ENCODE measurements around the gene RBM20. TPM values are rescaled to one million over a fixed set of nuclear protein-coding genes. Genes with fewer than 3 reads are reported as not detected.
A peak's percentile ranks its signal among the peaks of the same experiment; 100 is the strongest.
"Not testable (repeated sequence)": the region's sequence is repeated elsewhere in the genome, so short reads cannot be mapped to it uniquely, and the experiment has no call there.

RBM20 gene
- not detected for total RNA-seq

DNA sequence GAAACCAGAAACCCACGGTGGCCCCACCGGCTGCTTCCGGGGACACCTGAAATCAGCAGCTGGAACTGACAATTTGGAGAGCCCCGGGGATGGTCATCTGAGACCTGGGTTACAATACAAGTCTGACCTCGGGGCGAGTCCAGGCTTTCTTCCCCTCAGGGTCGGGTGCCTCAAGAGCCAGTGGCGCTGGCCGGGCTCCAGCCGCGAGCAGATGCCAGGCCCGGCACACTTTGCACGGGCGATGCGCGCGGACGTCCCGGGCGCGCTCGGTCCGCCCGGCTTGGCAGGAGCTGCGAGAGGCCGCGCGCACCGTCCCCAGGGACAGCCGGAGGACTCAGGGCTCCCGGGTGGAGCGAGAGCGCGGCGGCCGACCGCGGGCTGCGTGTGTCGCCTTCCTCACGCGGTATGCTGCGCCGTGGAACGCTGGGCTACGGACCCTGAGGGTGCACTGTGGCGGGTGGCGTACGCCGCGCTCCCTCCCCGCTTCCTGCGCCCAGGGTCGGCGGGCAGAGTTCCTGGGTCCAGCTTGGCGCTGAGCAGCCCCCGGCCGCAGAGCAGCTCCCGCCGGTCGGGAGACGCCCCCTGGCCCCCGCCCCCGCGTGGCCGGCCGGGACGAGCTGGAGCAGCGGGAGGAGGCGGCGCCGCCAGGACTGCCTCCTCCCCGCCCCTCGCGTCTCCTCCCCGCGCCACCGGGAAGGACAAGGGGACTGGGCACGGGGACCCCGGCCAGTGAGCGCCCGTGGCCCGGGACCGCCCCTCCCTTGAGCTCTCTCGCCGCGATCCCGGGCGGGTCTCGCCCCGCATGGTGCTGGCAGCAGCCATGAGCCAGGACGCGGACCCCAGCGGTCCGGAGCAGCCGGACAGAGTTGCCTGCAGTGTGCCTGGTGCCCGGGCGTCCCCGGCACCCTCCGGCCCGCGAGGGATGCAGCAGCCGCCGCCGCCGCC, at the start of gene RBM20:
TSS of gene RBM20 (plus strand) at position 684 of the 945 bp plus-strand sequence. CDS start at position 803, 119 bp downstream.
- Mint-ChIP-seq H3K27me3 (peaks cover 72% of the 10 kb centered on the region), H3K4me1 (peaks cover 30% of the 10 kb centered on the region), H3K36me3 (ENCODE audit: low read depth) (no peaks in the 10 kb centered on the region), H3K9me3 (no peaks in the 10 kb centered on the region), H3K4me3 (peak within 1 kb of the TSS; percentile 70), H3K27ac (no peak within 1 kb of the TSS)
- ChIA-PET POLR2A (no interaction called here), CTCF (interaction anchor here (1.1 to 1.5 kb wide), 3 partner anchors 13 to 37 kb away, joined by 3 to 6 read pairs (median 3); no protein-coding TSS in a partner anchor)
- peak; percentile 16 for DNase-seq

DNA sequence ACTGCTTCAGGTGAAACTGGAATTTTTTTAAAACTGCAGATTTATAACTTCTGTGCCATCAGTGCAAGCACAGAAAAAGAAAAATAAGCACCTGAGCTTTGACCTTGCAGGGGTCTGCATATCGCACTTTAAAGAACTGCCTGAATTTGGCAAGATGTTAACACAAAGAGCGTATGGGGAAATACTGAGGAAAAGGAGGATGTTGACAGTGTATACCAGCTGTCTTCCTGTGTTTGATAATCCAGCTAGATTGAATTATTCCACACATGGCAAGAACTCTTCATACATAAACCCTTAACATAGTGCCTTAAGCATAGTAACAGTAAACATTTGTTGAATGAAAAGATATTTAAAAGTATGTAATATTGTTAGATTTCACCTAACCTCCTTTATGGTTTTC, 46.7 kb upstream of the RBM20 start:
- Mint-ChIP-seq H3K27ac (no peak overlapping the region), H3K9me3 (no peaks in the 10 kb centered on the region), H3K4me1 (no peaks in the 10 kb centered on the region), H3K4me3 (no peak overlapping the region), H3K36me3 (ENCODE audit: low read depth) (peaks cover 52% of the 10 kb centered on the region), H3K27me3 (no peaks in the 10 kb centered on the region)
- ChIA-PET CTCF (interaction anchor here (0.7 to 1.2 kb wide), 2 partner anchors 11 to 14 kb away, joined by 3 read pairs; no protein-coding TSS in a partner anchor), POLR2A (no interaction called here)
- DNase-seq, result no peak

DNA sequence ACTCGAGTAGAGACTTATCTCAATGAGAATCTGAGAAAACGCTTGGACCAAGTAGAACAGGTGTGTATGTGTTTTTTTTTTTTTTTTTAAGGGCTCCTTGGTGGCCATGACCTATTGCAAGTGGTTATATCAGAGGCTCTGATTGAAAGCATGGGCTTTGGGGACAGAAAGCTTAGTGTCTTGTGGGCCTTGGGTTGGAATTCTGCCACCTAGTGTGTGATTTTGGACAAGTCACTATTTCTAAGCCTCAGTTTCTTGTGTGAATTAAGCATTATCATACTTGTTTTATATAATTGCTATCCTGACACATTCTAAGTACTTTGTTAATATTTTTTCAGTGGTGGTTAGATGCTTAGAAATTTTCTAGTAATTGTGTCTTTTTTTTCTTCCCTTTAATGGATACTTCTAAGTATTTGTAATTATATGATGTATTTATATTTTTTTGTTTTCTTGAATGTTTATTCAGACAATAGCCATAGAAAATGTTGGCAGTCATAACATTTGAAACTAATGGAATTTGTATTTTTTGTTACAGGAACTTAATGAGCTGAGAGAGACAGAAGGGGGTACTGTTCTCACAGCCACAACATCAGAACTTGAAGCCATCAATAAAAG, 43.5 kb upstream of the RBM20 start:
- ChIA-PET POLR2A (no interaction called here), CTCF (interaction anchor here (0.6 to 2.5 kb wide), 9 partner anchors 10 to 504 kb away, joined by 3 to 6 read pairs (median 4); partner anchors contain the start of gene SMNDC1)
- Mint-ChIP-seq H3K4me1 (no peaks in the 10 kb centered on the region), H3K27ac (no peak overlapping the region), H3K27me3 (no peaks in the 10 kb centered on the region), H3K36me3 (ENCODE audit: low read depth) (peaks cover 54% of the 10 kb centered on the region), H3K9me3 (no peaks in the 10 kb centered on the region), H3K4me3 (no peak overlapping the region)
- peak; percentile 61 for DNase-seq

DNA sequence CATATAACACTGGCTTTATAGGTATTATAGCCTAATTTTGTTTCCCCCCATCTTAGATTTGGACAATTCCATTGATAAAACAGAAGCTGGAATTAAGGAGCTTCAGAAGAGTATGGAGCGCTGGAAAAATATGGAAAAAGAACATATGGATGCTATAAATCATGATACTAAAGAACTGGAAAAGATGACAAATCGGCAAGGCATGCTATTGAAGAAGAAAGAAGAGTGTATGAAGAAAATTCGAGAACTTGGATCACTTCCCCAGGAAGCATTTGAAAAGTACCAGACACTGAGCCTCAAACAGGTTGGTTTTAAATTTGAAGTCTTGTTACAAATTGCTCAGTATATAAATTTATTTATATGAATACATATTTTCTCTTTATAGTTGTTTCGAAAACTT, 42.6 kb upstream of the RBM20 start:
- Mint-ChIP-seq H3K4me1 (no peaks in the 10 kb centered on the region), H3K27ac (no peak overlapping the region), H3K9me3 (no peaks in the 10 kb centered on the region), H3K4me3 (no peak overlapping the region), H3K36me3 (ENCODE audit: low read depth) (peaks cover 54% of the 10 kb centered on the region), H3K27me3 (no peaks in the 10 kb centered on the region)
- DNase-seq, result no peak
- ChIA-PET POLR2A (no interaction called here), CTCF (interaction anchor here (1.0 to 2.5 kb wide), 3 partner anchors 9 to 295 kb away, joined by 3 to 5 read pairs (median 3); no protein-coding TSS in a partner anchor)

DNA sequence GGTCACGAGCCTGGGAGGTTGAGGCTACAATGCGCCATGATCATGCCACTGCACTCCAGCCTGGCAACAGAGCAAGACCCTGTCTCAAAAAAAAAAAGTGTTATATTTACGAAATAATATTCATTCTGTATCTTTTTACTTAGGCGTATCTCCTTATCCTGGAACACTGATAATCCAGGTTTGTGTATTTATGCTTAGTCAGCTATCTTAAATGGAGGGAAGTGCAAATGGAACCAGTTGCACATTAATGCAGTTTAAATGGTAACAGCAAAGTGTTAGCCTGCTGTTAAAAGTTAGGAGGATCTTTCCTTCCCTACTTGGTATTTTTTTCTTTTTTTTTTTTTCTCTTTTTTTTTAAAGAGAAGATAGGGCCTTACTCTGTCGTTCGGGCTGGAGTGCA, 36.0 kb upstream of the RBM20 start:
- Mint-ChIP-seq H3K27ac (no peak overlapping the region), H3K27me3 (no peaks in the 10 kb centered on the region)
- POLR2A ChIA-PET, result interaction anchor here (0.6 kb wide), 1 partner anchor 28 kb away, joined by 4 read pairs; no protein-coding TSS in a partner anchor

DNA sequence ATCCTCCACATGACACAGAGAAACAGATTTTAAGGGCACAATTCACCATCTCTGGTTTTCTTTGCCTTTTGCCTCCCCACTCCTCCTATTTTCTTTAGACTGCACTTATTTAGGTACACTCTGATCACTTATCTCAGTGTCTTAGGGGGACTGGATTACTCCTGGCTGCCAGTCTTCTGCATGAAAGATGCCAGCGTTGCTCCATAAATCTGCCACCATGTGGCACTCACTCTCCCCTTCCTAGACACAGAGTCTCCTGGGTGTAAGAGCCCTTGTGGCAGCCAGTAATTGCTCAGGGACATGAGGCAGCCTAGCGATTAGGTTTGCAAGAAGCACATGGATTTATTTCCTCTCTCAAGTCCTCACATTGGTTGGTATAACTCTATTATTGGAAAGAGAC, 34.5 kb upstream of the RBM20 start:
- H3K27me3 Mint-ChIP-seq, result no peaks in the 10 kb centered on the region
- H3K4me3 Mint-ChIP-seq, result no peak overlapping the region
- no peaks in the 10 kb centered on the region for H3K9me3 Mint-ChIP-seq
- no peak for DNase-seq
- CTCF ChIA-PET, result no interaction called here
- POLR2A ChIA-PET, result no interaction called here
- H3K36me3 Mint-ChIP-seq (ENCODE audit: low read depth), result peaks cover 12% of the 10 kb centered on the region
- H3K27ac Mint-ChIP-seq, result peak overlapping the region; percentile 50
- H3K4me1 Mint-ChIP-seq, result peaks cover 24% of the 10 kb centered on the region

More for the DNA sequence above, 36.0 kb upstream of the RBM20 start:
- H3K36me3 Mint-ChIP-seq (ENCODE audit: low read depth), result peaks cover 21% of the 10 kb centered on the region
- peaks cover 20% of the 10 kb centered on the region for H3K4me1 Mint-ChIP-seq
- no peak overlapping the region for H3K4me3 Mint-ChIP-seq
- no peak for DNase-seq
- H3K9me3 Mint-ChIP-seq, result no peaks in the 10 kb centered on the region
- CTCF ChIA-PET, result interaction anchor here (1.3 to 1.4 kb wide), 3 partner anchors 11 to 99 kb away, joined by 3 read pairs; no protein-coding TSS in a partner anchor

DNA sequence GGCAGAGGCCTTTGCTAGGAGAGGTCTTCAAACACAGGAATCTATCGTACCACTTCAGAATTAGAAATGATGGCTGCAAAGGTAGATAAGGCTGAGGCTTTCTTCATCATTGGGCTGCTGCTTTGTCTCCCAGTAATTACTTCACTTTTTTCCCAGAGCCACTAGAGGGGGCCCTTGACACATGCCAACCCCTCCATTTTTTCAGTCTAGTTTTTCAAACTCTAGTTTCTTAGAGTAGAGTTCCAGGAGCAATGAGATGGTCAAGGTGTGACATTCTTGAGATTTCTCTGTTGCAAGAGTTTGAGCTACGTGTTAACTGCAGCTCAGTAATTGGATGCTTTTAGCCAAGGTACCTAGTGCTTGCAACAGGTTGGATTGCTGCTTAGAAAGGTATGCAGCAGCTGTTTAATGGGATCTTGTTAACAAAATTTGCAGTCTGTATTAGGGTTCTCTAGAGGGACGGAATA, 33.8 kb upstream of the RBM20 start:
- H3K9me3 Mint-ChIP-seq, result no peaks in the 10 kb centered on the region
- peaks cover 24% of the 10 kb centered on the region for H3K4me1 Mint-ChIP-seq
- DNase-seq, result peak; percentile 69
- no peak overlapping the region for H3K27ac Mint-ChIP-seq
- no peak overlapping the region for H3K4me3 Mint-ChIP-seq
- peaks cover 5% of the 10 kb centered on the region for H3K36me3 Mint-ChIP-seq (ENCODE audit: low read depth)
- H3K27me3 Mint-ChIP-seq, result no peaks in the 10 kb centered on the region
- ChIA-PET POLR2A (no interaction called here), CTCF (interaction anchor here (0.7 to 1.5 kb wide), 9 partner anchors 10 to 304 kb away, joined by 3 to 5 read pairs (median 4); no protein-coding TSS in a partner anchor)

DNA sequence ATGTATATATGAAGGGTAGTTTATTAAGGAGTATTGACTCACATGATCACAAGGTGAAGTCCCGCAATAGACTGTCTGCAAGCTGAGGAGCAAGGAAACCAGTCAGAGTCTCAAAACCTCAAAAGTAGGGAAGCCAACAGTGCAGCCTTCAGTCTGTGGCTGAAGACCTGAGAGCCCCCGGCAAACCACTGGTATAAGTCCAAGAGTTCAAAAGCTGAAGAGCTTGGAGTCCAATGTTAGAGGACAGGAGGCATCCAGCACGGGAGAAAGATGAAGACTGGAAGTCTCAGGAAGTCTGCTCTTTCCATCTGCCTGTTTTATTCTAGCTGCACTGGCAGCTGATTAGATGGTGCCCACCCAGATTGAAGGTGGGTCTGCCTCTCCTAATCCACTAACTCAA, 33.4 kb upstream of the RBM20 start:
- CTCF ChIA-PET, result interaction anchor here (0.7 to 1.6 kb wide), 10 partner anchors 10 to 304 kb away, joined by 3 to 5 read pairs (median 4); no protein-coding TSS in a partner anchor
- POLR2A ChIA-PET; H3K9me3 Mint-ChIP-seq; DNase-seq; H3K4me3 Mint-ChIP-seq; H3K27ac Mint-ChIP-seq; H3K27me3 Mint-ChIP-seq; H3K36me3 Mint-ChIP-seq (ENCODE audit: low read depth): not testable (repeated sequence)
- H3K4me1 Mint-ChIP-seq, result peaks cover 24% of the 10 kb centered on the region

DNA sequence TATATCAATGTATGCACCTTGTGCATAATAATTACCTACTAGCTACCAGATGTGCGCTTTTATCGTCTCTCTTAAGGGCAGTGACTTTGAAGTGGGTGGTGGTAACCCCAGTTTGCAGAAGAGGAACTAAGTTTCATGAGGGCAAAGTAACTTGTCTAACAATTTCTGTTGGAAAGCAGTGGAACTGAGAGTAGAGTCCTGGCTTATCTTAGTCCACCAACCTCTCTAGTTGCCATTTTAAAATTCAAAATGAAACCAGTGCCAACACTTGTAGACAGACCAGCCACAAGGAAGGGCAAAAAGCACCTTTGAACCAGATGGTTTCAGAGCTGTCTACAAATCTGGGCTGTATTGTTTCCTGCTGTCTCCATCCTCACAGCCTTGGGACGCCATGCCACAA, 32.0 kb upstream of the RBM20 start:
- Mint-ChIP-seq H3K9me3 (no peaks in the 10 kb centered on the region), H3K4me1 (peaks cover 26% of the 10 kb centered on the region), H3K27ac (no peak overlapping the region), H3K4me3 (no peak overlapping the region), H3K27me3 (no peaks in the 10 kb centered on the region), H3K36me3 (ENCODE audit: low read depth) (peaks cover 3% of the 10 kb centered on the region)
- POLR2A ChIA-PET, result no interaction called here
- DNase-seq, result no peak
- CTCF ChIA-PET, result interaction anchor here (1.1 to 1.6 kb wide), 2 partner anchors 11 to 14 kb away, joined by 3 read pairs; no protein-coding TSS in a partner anchor

DNA sequence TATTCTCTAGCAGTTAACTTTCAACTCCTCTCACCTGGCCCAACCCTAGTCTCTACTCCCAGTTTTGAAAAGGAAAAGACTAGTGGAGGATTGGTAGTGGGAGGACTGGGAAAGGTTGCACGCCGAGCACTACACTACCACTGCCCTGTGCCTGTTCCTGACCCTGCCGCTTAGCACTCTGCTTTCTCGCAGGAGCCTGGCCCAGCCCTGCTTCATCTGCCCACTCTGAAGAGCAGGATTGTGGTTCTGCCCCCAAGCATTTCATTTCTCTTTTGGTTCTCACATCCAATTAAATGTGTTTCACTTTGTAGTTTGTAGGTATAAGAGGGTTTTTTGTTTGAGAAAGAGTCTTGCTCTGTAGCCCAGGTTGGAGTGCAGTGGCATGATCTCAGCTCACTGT, 31.5 kb upstream of the RBM20 start:
- peaks cover 30% of the 10 kb centered on the region for H3K4me1 Mint-ChIP-seq
- H3K36me3 Mint-ChIP-seq (ENCODE audit: low read depth), result peaks cover 3% of the 10 kb centered on the region
- no peak overlapping the region for H3K4me3 Mint-ChIP-seq
- no peaks in the 10 kb centered on the region for H3K9me3 Mint-ChIP-seq
- ChIA-PET CTCF (interaction anchor here (1.1 kb wide), 1 partner anchor 10 kb away, joined by 3 read pairs; no protein-coding TSS in a partner anchor), POLR2A (no interaction called here)
- no peaks in the 10 kb centered on the region for H3K27me3 Mint-ChIP-seq
- no peak overlapping the region for H3K27ac Mint-ChIP-seq
- DNase-seq, result no peak

DNA sequence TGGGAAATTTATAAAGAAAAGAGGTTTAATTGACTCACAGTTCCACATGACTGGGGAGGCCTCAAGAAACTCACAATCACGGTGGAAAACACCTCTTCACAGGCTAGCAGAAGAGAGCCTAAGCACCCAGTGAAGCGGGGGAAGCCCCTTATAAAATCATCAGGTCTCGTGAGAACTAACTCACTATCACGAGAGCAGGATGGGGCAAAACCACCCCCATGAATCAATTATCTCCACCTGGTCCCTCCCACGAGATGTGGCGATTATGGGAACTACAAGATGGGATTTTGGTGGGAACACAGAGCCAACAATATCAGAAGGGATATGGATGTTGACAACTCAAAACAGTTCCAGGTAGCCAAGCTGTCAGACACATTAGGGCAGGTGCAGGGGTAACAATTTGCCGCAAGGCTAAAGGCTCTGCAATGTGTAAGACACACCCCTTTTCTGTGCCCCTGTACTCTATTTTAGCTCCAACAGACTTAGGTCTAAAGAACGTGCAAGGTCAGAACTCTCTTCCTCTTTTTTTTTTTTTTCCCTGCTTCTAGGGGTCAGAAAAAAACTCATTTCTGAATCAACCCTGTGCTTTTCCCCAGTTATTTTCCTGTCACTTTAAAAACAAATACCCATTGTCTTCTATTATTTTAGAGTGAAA, 30.7 kb upstream of the RBM20 start:
- ChIA-PET CTCF (interaction anchor here (0.6 to 1.6 kb wide), 3 partner anchors 13 to 339 kb away, joined by 4 read pairs; no protein-coding TSS in a partner anchor), POLR2A (no interaction called here)
- no peak overlapping the region for H3K27ac Mint-ChIP-seq
- peaks cover 3% of the 10 kb centered on the region for H3K36me3 Mint-ChIP-seq (ENCODE audit: low read depth)
- H3K4me3 Mint-ChIP-seq, result no peak overlapping the region
- DNase-seq, result no peak
- H3K4me1 Mint-ChIP-seq, result peaks cover 39% of the 10 kb centered on the region
- no peaks in the 10 kb centered on the region for H3K27me3 Mint-ChIP-seq
- H3K9me3 Mint-ChIP-seq, result no peaks in the 10 kb centered on the region

DNA sequence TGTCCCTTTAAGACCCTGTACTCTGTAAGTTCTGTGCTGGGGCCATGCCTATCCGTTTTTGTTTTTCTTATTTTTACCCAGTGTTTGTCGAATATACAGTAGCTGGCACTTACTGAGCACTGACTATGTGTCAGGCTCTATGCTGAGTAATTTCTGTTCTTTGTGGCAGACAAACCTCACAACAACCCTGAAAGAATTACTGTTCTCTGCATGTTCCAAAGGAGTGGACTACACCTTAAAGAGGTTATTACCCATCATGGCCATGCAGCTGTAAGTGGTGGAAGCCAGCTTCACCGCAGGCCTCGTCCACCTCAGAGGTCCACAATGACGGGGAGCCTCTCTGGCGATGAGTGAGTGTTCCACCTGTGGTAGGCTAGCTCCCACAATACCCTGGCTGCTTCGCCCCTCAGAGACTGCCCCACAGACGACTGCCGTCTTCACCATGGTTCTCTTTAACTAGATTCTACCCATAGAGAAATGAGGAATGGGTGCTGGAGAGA, 30.1 kb upstream of the RBM20 start:
- no peaks in the 10 kb centered on the region for H3K9me3 Mint-ChIP-seq
- no peaks in the 10 kb centered on the region for H3K27me3 Mint-ChIP-seq
- no peak overlapping the region for H3K27ac Mint-ChIP-seq
- no peak overlapping the region for H3K4me3 Mint-ChIP-seq
- POLR2A ChIA-PET, result no interaction called here
- peaks cover 43% of the 10 kb centered on the region for H3K4me1 Mint-ChIP-seq
- no peak for DNase-seq
- CTCF ChIA-PET, result interaction anchor here (0.5 to 3.0 kb wide), 6 partner anchors 9 to 357 kb away, joined by 3 to 12 read pairs (median 4); no protein-coding TSS in a partner anchor
- peaks cover 3% of the 10 kb centered on the region for H3K36me3 Mint-ChIP-seq (ENCODE audit: low read depth)
